ENCODE measurements around the gene RAG1. TPM values are rescaled to one million over a fixed set of nuclear protein-coding genes. Genes with fewer than 3 reads are reported as not detected.

The RAG1 gene
- total RNA-seq, 1 donor from 2014 or later, result 1.9 TPM

GRCh38 chr11:36628141-36628540 is 60.3 kb downstream of the RAG1 start:
- DNase-seq (ENCODE audit: low spot score in 2 of 2, unreplicated experiment in 2 of 2), result no peak
- Mint-ChIP-seq H3K27ac (peak overlapping the region; percentile 74), H3K4me3 (no peak overlapping the region), H3K36me3 (no peaks in the 10 kb centered on the region), H3K27me3 (ENCODE audit: low read depth) (no peaks in the 10 kb centered on the region), H3K9me3 (no peaks in the 10 kb centered on the region), H3K4me1 (peaks cover 55% of the 10 kb centered on the region)
- TF ChIP-seq, protein P1, sequence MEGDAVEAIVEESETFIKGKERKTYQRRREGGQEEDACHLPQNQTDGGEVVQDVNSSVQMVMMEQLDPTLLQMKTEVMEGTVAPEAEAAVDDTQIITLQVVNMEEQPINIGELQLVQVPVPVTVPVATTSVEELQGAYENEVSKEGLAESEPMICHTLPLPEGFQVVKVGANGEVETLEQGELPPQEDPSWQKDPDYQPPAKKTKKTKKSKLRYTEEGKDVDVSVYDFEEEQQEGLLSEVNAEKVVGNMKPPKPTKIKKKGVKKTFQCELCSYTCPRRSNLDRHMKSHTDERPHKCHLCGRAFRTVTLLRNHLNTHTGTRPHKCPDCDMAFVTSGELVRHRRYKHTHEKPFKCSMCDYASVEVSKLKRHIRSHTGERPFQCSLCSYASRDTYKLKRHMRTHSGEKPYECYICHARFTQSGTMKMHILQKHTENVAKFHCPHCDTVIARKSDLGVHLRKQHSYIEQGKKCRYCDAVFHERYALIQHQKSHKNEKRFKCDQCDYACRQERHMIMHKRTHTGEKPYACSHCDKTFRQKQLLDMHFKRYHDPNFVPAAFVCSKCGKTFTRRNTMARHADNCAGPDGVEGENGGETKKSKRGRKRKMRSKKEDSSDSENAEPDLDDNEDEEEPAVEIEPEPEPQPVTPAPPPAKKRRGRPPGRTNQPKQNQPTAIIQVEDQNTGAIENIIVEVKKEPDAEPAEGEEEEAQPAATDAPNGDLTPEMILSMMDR (IDR thresholded peaks at IDR 0.05; ENCODE audit: unreplicated experiment), result no peak

DNA sequence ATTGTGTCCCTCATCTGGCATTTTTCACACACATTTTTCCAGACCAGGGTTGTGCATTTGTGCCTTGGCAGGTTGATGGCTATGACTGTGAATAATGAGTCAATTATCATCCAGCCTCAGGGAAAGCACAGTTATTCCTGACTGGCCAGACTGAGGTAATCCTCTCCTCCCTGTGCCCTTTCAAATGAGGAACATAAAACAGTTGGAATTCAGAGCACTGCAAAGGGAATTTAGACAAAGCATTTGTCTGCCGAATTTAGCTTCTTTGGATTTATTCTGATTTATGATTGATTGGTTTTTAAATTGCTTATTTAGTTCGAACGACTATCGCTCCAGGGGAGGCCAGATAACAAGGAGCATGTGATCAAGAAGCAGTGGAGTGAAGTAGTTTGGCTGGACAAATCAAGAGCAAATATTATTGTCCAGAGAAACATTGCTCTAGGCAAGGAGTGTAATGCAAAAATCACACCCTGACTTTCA is 61.0 kb downstream of the RAG1 start:
- TF ChIP-seq, protein P1 (IDR thresholded peaks at IDR 0.05; ENCODE audit: unreplicated experiment), result no peak
- H3K36me3 Mint-ChIP-seq, result peaks cover 3% of the 10 kb centered on the region
- H3K27ac Mint-ChIP-seq, result peak overlapping the region; percentile 74
- no peaks in the 10 kb centered on the region for H3K27me3 Mint-ChIP-seq (ENCODE audit: low read depth)
- no peak for DNase-seq (ENCODE audit: low spot score in 2 of 2, unreplicated experiment in 2 of 2)
- H3K9me3 Mint-ChIP-seq, result peaks cover 3% of the 10 kb centered on the region
- no peak overlapping the region for H3K4me3 Mint-ChIP-seq
- peaks cover 55% of the 10 kb centered on the region for H3K4me1 Mint-ChIP-seq

Other genes with a start within 250 kb of the RAG1 start
- gene TRAF6, start 57.7 kb upstream of the RAG1 start, total RNA-seq, result 16.6 to 17.8 TPM (median 17.4 TPM) in 3 replicates
- gene IFTAP, start 26.5 kb downstream of the RAG1 start, total RNA-seq, result 31.7 to 40.5 TPM (median 34.0 TPM) in 3 replicates
- not detected in 3 replicates for gene RAG2, start 30.2 kb downstream of the RAG1 start, total RNA-seq